Measurements from ENCODE around the gene TWNK.

TWNK gene

DNA sequence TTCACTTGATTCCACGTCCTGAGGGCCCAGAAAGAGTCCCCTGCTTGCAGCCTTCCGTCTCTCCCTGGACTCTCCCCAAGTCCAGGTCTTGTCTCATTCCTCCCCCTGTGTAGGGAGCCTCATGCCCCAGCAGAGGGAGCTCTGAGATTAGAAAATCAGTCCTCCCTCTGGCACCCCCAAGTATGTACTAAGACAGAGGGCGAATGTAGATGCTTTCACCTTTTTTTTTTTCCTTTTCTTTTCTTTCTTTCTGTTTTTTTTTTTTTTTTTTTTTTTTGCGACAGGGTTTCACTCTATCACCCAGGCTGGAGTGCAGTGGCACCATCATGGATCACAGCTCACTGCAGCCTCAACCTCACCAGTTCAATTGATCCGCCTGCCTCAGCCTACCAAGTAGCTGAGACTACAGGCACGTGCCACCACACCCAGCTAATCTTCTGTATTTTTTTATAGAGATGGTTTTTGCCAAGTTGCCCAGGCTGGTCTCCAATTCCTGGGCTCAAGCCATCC is 54.0 kb downstream of the TWNK start:
- H3K27ac ChIP-seq (ENCODE audit: low read length, poor library complexity, severe bottlenecking): no peak overlapping the region
- H3K18ac ChIP-seq (ENCODE audit: low read depth in 1 of 2, low read length in 2 of 2): no peak overlapping the region
- no peak overlapping the region for H3K4me2 ChIP-seq (ENCODE audit: low read length, poor library complexity, severe bottlenecking)
- no peak overlapping the region for H2AFZ ChIP-seq (ENCODE audit: low read depth, low read length)
- no peak overlapping the region for H3K23ac ChIP-seq (ENCODE audit: low read length in 2 of 2)
- no peak overlapping the region for H2BK15ac ChIP-seq (ENCODE audit: low read depth, poor library complexity, severe bottlenecking)
- H2BK120ac ChIP-seq (ENCODE audit: low read depth, low read length): no peak overlapping the region
- peaks cover 21% of the 10 kb centered on the region for H3K79me1 ChIP-seq (replicated peaks; ENCODE audit: low read length, poor library complexity, severe bottlenecking)
- H3K4me1 ChIP-seq (ENCODE audit: control insufficient read depth, insufficient read depth, low read depth, low read length): peaks cover 5% of the 10 kb centered on the region
- no peak overlapping the region for H4K91ac ChIP-seq (ENCODE audit: low read length)
- no peak overlapping the region for H2AK5ac ChIP-seq (ENCODE audit: low read length, severe bottlenecking)
- H3K27me3 ChIP-seq (ENCODE audit: control insufficient read depth in 1 of 2, insufficient read depth in 1 of 2, low read length in 2 of 2): peaks cover 3 to 4% of the 10 kb centered on the region in 2 experiments
- no peak overlapping the region for H2BK5ac ChIP-seq (ENCODE audit: low read depth, low read length, poor library complexity, severe bottlenecking)
- 37% methylated on average over 6 of the region's 6 CpGs for WGBS
- no peak overlapping the region for H3K4me3 ChIP-seq (ENCODE audit: insufficient read depth in 1 of 2, low read depth in 1 of 2, low read length in 2 of 2)
- peaks cover 43% of the 10 kb centered on the region in 2 experiments for H3K36me3 ChIP-seq (ENCODE audit: control insufficient read depth in 1 of 2, insufficient read depth in 2 of 2, low read depth in 1 of 2, low read length in 2 of 2)
- no peak overlapping the region for H3K9ac ChIP-seq (ENCODE audit: low read length)
- no peaks in the 10 kb centered on the region for H3K9me3 ChIP-seq (ENCODE audit: control insufficient read depth, low read length)
- no peak overlapping the region for H3K4ac ChIP-seq (ENCODE audit: low read depth in 1 of 2, low read length in 2 of 2)
- H2BK12ac ChIP-seq (ENCODE audit: low read length in 2 of 2): no peak overlapping the region
- no peak overlapping the region for H3K14ac ChIP-seq (ENCODE audit: low read length in 2 of 2)
- H4K8ac ChIP-seq (ENCODE audit: low read length): no peak overlapping the region
- DNase-seq: peak; percentile 89

DNA sequence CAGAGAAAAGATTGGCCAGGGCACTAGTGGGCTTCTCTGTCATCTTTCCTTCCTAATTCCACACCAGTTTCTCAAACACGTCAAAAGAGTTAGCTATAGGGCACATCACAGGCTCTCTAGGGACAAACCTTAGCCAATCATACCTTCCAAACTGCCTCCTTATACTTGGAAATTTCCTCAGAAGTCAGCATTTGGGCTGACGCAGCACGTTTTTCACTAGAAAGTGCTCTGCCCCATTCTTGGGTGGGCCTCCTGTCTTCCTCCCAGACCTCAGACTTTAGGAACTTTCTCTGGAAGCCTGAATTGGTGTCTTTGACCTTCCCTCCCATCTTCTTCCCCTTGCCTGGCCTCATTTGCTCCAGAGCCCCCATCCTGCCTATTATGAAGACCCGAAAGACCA is 54.8 kb downstream of the TWNK start:
- Histone ChIP-seq H3K4me1 (ENCODE audit: control insufficient read depth, insufficient read depth, low read depth, low read length) (peaks cover 9% of the 10 kb centered on the region), H2AK5ac (ENCODE audit: low read length, severe bottlenecking) (no peak overlapping the region), H3K9me3 (ENCODE audit: control insufficient read depth, low read length) (no peaks in the 10 kb centered on the region), H2BK12ac (ENCODE audit: low read length in 2 of 2) (no peak overlapping the region), H3K79me1 (replicated peaks; ENCODE audit: low read length, poor library complexity, severe bottlenecking) (peaks cover 14% of the 10 kb centered on the region), H4K91ac (ENCODE audit: low read length) (peak overlapping the region; percentile 81), H3K36me3 (ENCODE audit: control insufficient read depth in 1 of 2, insufficient read depth in 2 of 2, low read depth in 1 of 2, low read length in 2 of 2) (peaks cover 34 to 35% of the 10 kb centered on the region in 2 experiments), H2BK5ac (ENCODE audit: low read depth, low read length, poor library complexity, severe bottlenecking) (no peak overlapping the region), H3K14ac (ENCODE audit: low read length in 2 of 2) (no peak overlapping the region), H3K9ac (ENCODE audit: low read length) (peak overlapping the region; percentile 91), H3K23ac (ENCODE audit: low read length in 2 of 2) (no peak overlapping the region), H2BK15ac (ENCODE audit: low read depth, poor library complexity, severe bottlenecking) (no peak overlapping the region), H3K4me3 (ENCODE audit: insufficient read depth in 1 of 2, low read depth in 1 of 2, low read length in 2 of 2) (peak overlapping the region in 1 of 2 experiments; percentile 81), H3K4me2 (ENCODE audit: low read length, poor library complexity, severe bottlenecking) (peak overlapping the region; percentile 65), H3K27ac (ENCODE audit: low read length, poor library complexity, severe bottlenecking) (peak overlapping the region; percentile 88), H2BK120ac (ENCODE audit: low read depth, low read length) (no peak overlapping the region), H2AFZ (ENCODE audit: low read depth, low read length) (no peak overlapping the region), H3K4ac (ENCODE audit: low read depth in 1 of 2, low read length in 2 of 2) (no peak overlapping the region), H3K27me3 (ENCODE audit: control insufficient read depth in 1 of 2, insufficient read depth in 1 of 2, low read length in 2 of 2) (peaks cover 10 to 12% of the 10 kb centered on the region in 2 experiments), H3K18ac (ENCODE audit: low read depth in 1 of 2, low read length in 2 of 2) (peak overlapping the region in 1 of 2 experiments; percentile 77), H4K8ac (ENCODE audit: low read length) (peak overlapping the region; percentile 52)
- 79% methylated on average over 4 of the region's 4 CpGs for WGBS
- no peak for DNase-seq

DNA sequence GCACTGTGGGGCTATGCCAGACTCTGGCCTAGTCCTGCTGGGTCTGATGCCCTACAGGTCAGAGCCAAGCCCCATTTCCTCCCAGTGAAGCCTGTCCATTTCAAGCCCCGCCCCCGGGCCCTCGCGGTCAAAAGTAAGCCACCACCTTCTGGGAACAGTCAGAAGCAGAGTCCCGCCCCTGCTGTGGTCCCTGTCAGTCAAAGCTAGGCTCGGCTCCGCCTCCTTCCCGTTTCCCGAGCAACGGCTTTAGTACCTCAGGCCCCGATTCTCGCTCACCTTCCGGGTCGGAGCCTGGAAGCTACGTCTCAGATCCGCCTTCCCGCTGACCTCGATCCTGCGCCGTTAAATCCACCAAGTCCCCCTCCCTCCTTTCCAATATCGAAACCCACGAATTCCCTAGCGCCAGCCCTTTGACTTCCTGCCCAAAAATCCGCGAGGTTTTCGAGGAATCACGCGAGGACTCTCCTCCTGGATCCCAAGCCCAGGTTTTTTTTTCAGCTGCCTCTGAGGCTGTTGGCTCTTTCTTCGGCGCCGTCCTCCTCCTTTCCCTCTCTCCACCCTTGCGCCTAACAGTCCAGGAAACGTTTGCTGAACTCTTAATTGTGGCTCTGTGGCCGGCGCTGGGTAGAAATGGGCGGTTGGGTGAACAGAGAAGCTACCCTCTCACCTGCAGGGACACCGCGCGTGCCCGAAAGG is 55.5 kb downstream of the TWNK start:
- peak overlapping the region; percentile 85 for H2BK5ac ChIP-seq (ENCODE audit: low read depth, low read length, poor library complexity, severe bottlenecking)
- H3K23ac ChIP-seq (ENCODE audit: low read length in 2 of 2): no peak overlapping the region
- no peak overlapping the region for H2BK12ac ChIP-seq (ENCODE audit: low read length in 2 of 2)
- H3K27ac ChIP-seq (ENCODE audit: low read length, poor library complexity, severe bottlenecking): peak overlapping the region; percentile 88
- peaks cover 11% of the 10 kb centered on the region for H3K79me1 ChIP-seq (replicated peaks; ENCODE audit: low read length, poor library complexity, severe bottlenecking)
- H2AFZ ChIP-seq (ENCODE audit: low read depth, low read length): peak overlapping the region; percentile 76
- peak overlapping the region in 1 of 2 experiments; percentile 31 for H3K14ac ChIP-seq (ENCODE audit: low read length in 2 of 2)
- peak overlapping the region; percentile 74 for H2BK120ac ChIP-seq (ENCODE audit: low read depth, low read length)
- H3K27me3 ChIP-seq (ENCODE audit: control insufficient read depth in 1 of 2, insufficient read depth in 1 of 2, low read length in 2 of 2): peaks cover 17 to 19% of the 10 kb centered on the region in 2 experiments
- peak overlapping the region; percentile 67 for H3K4me2 ChIP-seq (ENCODE audit: low read length, poor library complexity, severe bottlenecking)
- WGBS: 2% methylated on average over 37 of the region's 40 CpGs
- no peak overlapping the region for H2AK5ac ChIP-seq (ENCODE audit: low read length, severe bottlenecking)
- peak overlapping the region; percentile 54 to 81 for H3K4me3 ChIP-seq (ENCODE audit: insufficient read depth in 1 of 2, low read depth in 1 of 2, low read length in 2 of 2)
- no peak overlapping the region for H2BK15ac ChIP-seq (ENCODE audit: low read depth, poor library complexity, severe bottlenecking)
- peak overlapping the region; percentile 93 for H4K8ac ChIP-seq (ENCODE audit: low read length)
- peak overlapping the region; percentile 91 for H3K9ac ChIP-seq (ENCODE audit: low read length)
- H4K91ac ChIP-seq (ENCODE audit: low read length): peak overlapping the region; percentile 81
- peaks cover 27 to 28% of the 10 kb centered on the region in 2 experiments for H3K36me3 ChIP-seq (ENCODE audit: control insufficient read depth in 1 of 2, insufficient read depth in 2 of 2, low read depth in 1 of 2, low read length in 2 of 2)
- peak overlapping the region; percentile 42 to 93 for H3K4ac ChIP-seq (ENCODE audit: low read depth in 1 of 2, low read length in 2 of 2)
- DNase-seq: peak; percentile 98
- no peaks in the 10 kb centered on the region for H3K9me3 ChIP-seq (ENCODE audit: control insufficient read depth, low read length)
- peaks cover 11% of the 10 kb centered on the region for H3K4me1 ChIP-seq (ENCODE audit: control insufficient read depth, insufficient read depth, low read depth, low read length)
- H3K18ac ChIP-seq (ENCODE audit: low read depth in 1 of 2, low read length in 2 of 2): peak overlapping the region; percentile 81 to 85

DNA sequence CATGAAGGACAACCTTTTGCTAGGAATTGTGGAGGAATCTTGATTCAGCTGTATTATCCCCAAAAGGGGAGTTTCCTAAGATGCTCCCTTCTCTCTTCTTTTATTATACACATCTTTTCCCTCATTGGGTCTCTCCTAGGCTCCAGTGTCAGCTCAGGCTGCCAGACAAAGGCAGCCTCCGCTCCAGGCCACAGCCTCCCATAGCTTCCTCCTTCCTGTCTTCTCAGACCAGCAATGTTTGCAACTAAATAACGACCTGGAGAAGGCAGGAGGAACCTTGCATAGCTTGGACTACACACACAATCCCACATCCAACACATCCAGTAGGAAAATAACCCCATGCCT is 56.0 kb downstream of the TWNK start:
- 47% methylated on average over 2 of the region's 2 CpGs for WGBS
- peaks cover 8% of the 10 kb centered on the region for H3K79me1 ChIP-seq (replicated peaks; ENCODE audit: low read length, poor library complexity, severe bottlenecking)
- DNase-seq: no peak

More for the DNA sequence above, 56.0 kb downstream of the TWNK start:
- Histone ChIP-seq H3K9me3 (ENCODE audit: control insufficient read depth, low read length) (no peaks in the 10 kb centered on the region), H3K4me2 (ENCODE audit: low read length, poor library complexity, severe bottlenecking) (peak overlapping the region; percentile 67), H2BK5ac (ENCODE audit: low read depth, low read length, poor library complexity, severe bottlenecking) (peak overlapping the region; percentile 85), H3K14ac (ENCODE audit: low read length in 2 of 2) (no peak overlapping the region), H2AK5ac (ENCODE audit: low read length, severe bottlenecking) (no peak overlapping the region), H3K4me1 (ENCODE audit: control insufficient read depth, insufficient read depth, low read depth, low read length) (peaks cover 15% of the 10 kb centered on the region), H3K36me3 (ENCODE audit: control insufficient read depth in 1 of 2, insufficient read depth in 2 of 2, low read depth in 1 of 2, low read length in 2 of 2) (peaks cover 22 to 23% of the 10 kb centered on the region in 2 experiments), H3K18ac (ENCODE audit: low read depth in 1 of 2, low read length in 2 of 2) (peak overlapping the region; percentile 81 to 85), H3K4me3 (ENCODE audit: insufficient read depth in 1 of 2, low read depth in 1 of 2, low read length in 2 of 2) (peak overlapping the region; percentile 54 to 81), H2BK15ac (ENCODE audit: low read depth, poor library complexity, severe bottlenecking) (no peak overlapping the region), H3K9ac (ENCODE audit: low read length) (peak overlapping the region; percentile 91), H3K27ac (ENCODE audit: low read length, poor library complexity, severe bottlenecking) (peak overlapping the region; percentile 88), H4K91ac (ENCODE audit: low read length) (peak overlapping the region; percentile 81), H3K27me3 (ENCODE audit: control insufficient read depth in 1 of 2, insufficient read depth in 1 of 2, low read length in 2 of 2) (peaks cover 22 to 24% of the 10 kb centered on the region in 2 experiments), H2BK120ac (ENCODE audit: low read depth, low read length) (peak overlapping the region; percentile 74), H2BK12ac (ENCODE audit: low read length in 2 of 2) (no peak overlapping the region), H3K4ac (ENCODE audit: low read depth in 1 of 2, low read length in 2 of 2) (peak overlapping the region; percentile 5 to 93), H3K23ac (ENCODE audit: low read length in 2 of 2) (no peak overlapping the region), H2AFZ (ENCODE audit: low read depth, low read length) (peak overlapping the region; percentile 76), H4K8ac (ENCODE audit: low read length) (peak overlapping the region; percentile 93)

All from mesenchymal stem cell (in vitro differentiated cells and primary cell).